AG10803 (cell line): ENCODE results near the gene HOXA1.
A peak's percentile ranks its signal among the peaks of the same experiment; 100 is the strongest.

Source experiments
- DNase-seq: peaks from one replicate; pipeline ENCODE4 v3.0.0; 2010; ENCODE audit warnings: low read depth
- H3K4me3 ChIP-seq: 2 replicates; pipeline ENCODE4 v1.5.1; 2011; ENCODE audit warnings: mild to moderate bottlenecking, low read length, control low read depth
- TF ChIP-seq, protein P1 (sequence below): conservative IDR thresholded peaks from 2 replicates; pipeline ENCODE4 v1.5.1; 2011; ENCODE audit warnings: mild to moderate bottlenecking, low read length, control low read depth, inconsistent platforms

The HOXA1 gene

DNA sequence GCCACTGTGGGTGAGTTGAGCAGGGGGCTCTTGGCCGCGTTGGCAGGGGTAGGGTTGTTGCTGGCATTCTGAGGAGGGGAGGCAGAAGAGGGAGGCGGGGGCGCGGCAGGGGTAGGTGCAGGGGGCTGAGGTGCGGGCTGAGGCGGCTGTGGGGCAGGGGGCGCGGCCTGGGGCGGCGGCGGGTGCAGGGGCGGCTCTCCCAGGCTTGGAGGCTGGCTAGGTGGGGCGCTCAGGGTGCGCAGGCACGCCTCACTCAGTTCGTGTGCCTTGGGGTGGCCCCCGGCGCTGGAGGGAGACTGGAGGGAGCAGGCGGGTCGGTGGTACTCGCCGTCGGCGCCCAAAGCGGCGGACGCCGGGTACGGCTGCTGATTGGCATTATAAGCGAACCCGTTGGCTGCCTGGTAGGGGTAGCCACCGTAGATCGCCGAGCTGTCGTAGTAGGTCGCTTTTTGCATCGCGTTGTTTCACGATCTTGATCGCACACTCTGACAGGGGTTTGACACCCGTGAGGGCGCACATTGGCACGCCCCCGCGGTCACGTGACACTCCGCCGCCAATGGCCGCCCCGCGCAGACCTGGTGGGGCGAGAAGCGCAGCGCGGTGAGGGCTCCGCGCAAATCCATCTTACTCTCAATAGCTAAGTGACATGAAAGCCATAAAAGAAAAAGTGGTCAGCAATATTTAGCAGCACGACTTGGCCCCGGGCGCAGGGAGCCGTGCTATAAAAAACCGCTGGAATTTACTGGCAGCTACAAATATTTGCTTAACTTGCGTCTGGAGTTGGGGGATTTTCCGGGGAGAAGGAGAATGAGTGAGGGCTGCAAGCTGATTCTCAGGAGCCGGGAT, 14.6 kb upstream of the HOXA1 start:
- DNase-seq = peak; percentile 75
- TF ChIP-seq, protein P1, sequence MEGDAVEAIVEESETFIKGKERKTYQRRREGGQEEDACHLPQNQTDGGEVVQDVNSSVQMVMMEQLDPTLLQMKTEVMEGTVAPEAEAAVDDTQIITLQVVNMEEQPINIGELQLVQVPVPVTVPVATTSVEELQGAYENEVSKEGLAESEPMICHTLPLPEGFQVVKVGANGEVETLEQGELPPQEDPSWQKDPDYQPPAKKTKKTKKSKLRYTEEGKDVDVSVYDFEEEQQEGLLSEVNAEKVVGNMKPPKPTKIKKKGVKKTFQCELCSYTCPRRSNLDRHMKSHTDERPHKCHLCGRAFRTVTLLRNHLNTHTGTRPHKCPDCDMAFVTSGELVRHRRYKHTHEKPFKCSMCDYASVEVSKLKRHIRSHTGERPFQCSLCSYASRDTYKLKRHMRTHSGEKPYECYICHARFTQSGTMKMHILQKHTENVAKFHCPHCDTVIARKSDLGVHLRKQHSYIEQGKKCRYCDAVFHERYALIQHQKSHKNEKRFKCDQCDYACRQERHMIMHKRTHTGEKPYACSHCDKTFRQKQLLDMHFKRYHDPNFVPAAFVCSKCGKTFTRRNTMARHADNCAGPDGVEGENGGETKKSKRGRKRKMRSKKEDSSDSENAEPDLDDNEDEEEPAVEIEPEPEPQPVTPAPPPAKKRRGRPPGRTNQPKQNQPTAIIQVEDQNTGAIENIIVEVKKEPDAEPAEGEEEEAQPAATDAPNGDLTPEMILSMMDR = no peak
- no peak overlapping the region for H3K4me3 ChIP-seq

DNA sequence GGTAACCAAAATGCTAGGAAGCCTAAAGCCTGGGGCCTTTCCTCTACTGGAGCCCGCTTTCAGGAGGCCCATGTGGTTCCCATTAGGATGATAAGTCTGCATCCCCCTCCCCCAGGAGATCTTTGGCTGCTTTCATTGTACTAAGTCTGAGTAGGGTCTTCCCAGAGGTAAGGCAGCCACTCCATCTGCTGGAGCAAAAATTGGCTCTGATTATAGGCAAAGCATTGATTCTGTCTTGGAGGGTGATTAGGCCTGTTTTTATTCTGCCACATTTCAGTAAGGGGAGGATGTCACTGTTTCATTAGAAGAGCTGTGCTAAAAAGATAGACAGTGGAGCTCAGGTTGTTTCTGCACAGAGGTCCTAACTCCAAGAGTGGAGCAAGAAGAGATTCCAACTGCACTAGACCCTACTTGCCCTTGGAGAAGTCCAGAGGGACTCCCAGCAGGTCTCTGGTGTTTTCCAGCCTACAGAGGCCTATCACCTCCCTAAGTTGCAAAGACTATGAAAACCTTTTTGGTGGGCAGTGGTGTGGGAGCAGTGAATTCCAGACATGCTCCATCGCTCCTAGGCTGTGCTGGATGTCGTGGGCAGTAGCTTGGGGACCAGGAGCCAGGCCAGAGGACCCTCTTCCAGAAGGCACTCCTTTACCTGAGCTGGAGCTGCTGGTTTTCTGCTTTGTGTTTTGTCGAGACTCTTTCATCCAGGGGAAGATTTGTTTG, 13.8 kb upstream of the HOXA1 start:
- TF ChIP-seq, protein P1 = no peak
- DNase-seq = no peak
- H3K4me3 ChIP-seq = no peak overlapping the region

DNA sequence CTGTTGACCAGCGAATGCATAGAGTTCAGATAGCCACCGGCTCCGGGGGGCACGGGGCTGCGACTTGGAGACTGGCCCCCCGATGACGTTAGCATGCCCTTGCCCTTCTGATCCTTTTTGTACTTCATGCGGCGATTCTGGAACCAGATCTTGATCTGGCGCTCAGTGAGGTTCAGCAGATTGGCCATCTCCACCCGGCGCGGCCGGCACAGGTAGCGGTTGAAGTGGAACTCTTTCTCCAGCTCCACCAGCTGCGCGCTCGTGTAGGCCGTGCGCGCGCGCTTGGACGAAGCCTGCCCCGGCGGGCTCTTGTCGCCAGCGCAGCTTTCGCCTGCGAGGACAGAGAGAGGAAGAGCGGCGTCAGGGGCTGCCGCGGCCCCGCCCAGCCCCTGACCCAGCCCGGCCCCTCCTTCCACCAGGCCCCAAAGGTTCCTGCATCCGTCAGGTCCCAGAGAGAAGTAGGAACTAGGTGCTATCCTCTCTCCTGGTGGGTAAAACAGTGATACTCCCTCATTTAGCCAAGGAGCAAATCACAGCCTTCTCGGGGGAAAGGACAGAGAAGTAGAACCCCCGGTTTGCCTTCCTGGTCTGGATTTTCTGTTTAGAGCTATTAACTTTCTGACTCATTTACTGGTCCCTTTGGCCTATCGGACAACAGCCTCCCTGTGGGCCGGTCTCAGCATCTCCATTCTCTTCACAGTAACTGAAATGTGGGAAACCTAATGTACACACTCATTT, 12.8 kb upstream of the HOXA1 start:
- H3K4me3 ChIP-seq = no peak overlapping the region
- TF ChIP-seq, protein P1 = no peak
- no peak for DNase-seq

GRCh38 chr7:27107391-27108381, 11.9 kb upstream of the HOXA1 start:
- TF ChIP-seq, protein P1 = no peak
- no peak for DNase-seq
- no peak overlapping the region for H3K4me3 ChIP-seq

DNA sequence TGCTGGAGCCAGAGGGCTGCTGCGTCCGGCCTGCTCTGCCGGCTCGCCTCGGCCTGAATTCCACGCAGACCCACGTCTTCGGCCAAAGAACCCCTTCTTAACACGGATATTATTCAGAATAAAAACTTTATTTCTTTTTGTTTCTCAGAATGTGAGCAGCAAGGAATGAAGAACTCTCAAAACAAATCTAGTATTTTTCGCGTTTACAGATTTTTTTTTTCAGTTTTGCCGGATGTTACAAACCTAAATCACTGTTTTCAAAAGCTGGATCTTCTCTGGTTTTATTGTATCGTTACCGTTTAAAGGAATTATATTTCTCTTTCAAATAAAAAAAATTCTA, 11.1 kb upstream of the HOXA1 start:
- DNase-seq = no peak
- TF ChIP-seq, protein P1 = no peak
- H3K4me3 ChIP-seq = no peak overlapping the region

- no peak overlapping the region for H3K4me3 ChIP-seq
- TF ChIP-seq, protein P1 = no peak
- DNase-seq = no peak
Measured at GRCh38 chr7:27106181-27106900, 10.5 kb upstream of the HOXA1 start.
